Measurements from ENCODE around the gene TRIM9.

Gene TRIM9

GRCh38 chr14:51024377-51024776 is 70.5 kb downstream of the TRIM9 start:
- TF ChIP-seq CTCF (IDR thresholded peaks at IDR 0.05), result no peak
- DNase-seq (ENCODE audit: low spot score), result no peak
- Histone ChIP-seq H3K27ac (no peak overlapping the region), H3K4me3 (no peak overlapping the region)

- TF ChIP-seq CTCF (IDR thresholded peaks at IDR 0.05), result no peak
- Histone ChIP-seq H3K4me3 (no peak overlapping the region), H3K27ac (no peak overlapping the region)
- DNase-seq (ENCODE audit: low spot score), result no peak
Observed at GRCh38 chr14:51023964-51024363, 70.9 kb downstream of the TRIM9 start.

GRCh38 chr14:51022769-51023168 is 72.1 kb downstream of the TRIM9 start:
- no peak for DNase-seq (ENCODE audit: low spot score)
- TF ChIP-seq CTCF (IDR thresholded peaks at IDR 0.05), result no peak
- no peak overlapping the region for H3K4me3 ChIP-seq
- no peak overlapping the region for H3K27ac ChIP-seq

GRCh38 chr14:51020024-51020710 is 74.7 kb downstream of the TRIM9 start:
- Histone ChIP-seq H3K4me3 (no peak overlapping the region), H3K27ac (no peak overlapping the region)
- TF ChIP-seq CTCF (IDR thresholded peaks at IDR 0.05), result no peak
- DNase-seq (ENCODE audit: low spot score), result no peak

- DNase-seq (ENCODE audit: low spot score), result no peak
- Histone ChIP-seq H3K4me3 (no peak overlapping the region), H3K27ac (no peak overlapping the region)
- TF ChIP-seq CTCF (IDR thresholded peaks at IDR 0.05), result no peak
Observed at GRCh38 chr14:51019089-51019488, 75.8 kb downstream of the TRIM9 start.

GRCh38 chr14:51018521-51018920 is 76.4 kb downstream of the TRIM9 start:
- no peak for TF ChIP-seq CTCF (IDR thresholded peaks at IDR 0.05)
- DNase-seq (ENCODE audit: low spot score), result no peak
- Histone ChIP-seq H3K4me3 (no peak overlapping the region), H3K27ac (no peak overlapping the region)

- DNase-seq (ENCODE audit: low spot score), result no peak
- no peak for TF ChIP-seq CTCF (IDR thresholded peaks at IDR 0.05)
- no peak overlapping the region for H3K4me3 ChIP-seq
- no peak overlapping the region for H3K27ac ChIP-seq
Observed at GRCh38 chr14:51014625-51015024, 80.3 kb downstream of the TRIM9 start.
